Stimulated activated CD4-positive, alpha-beta T cell treated with anti-CD3 and anti-CD28 coated beads, Interleukin-12 subunit alpha, Interleukin-12 subunit beta, amount 100 ng/mL, for 48 hours (primary cell): ENCODE results near the gene CTSW.
A peak's percentile ranks its signal among the peaks of the same experiment; 100 is the strongest.

Experiments used
- DNase-seq, 3 donors: peaks; one replicate each; pipeline ENCODE4 v3.0.0-alpha.2; 2020; ENCODE audit warnings: low read depth in 2 of 3, low spot score in 1 of 3

CTSW gene

GRCh38 chr11:65900125-65900898, 20.7 kb downstream of the CTSW start, which contains the start of gene FOSL1:
Gene FOSL1 (minus strand): TSS chr11:65900388. CDS start chr11:65900339, 49 bp downstream.
- peak; percentile 92 to 95 (median 94) for DNase-seq

DNA sequence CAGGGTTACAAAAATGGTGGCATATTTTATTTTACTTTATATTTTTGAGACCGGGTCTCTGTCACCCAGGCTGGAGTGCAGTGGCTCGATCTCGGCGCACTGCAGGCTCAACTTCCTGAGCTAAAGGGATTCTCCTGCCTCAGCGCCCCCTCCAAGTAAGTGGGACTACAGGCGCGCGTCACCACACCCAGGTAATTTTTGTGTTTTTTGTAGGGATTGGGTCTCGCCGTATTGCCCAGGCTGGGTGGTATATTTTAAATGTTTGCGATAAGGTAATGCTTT, 21.2 kb downstream of the CTSW start:
- DNase-seq, result no peak

DNA sequence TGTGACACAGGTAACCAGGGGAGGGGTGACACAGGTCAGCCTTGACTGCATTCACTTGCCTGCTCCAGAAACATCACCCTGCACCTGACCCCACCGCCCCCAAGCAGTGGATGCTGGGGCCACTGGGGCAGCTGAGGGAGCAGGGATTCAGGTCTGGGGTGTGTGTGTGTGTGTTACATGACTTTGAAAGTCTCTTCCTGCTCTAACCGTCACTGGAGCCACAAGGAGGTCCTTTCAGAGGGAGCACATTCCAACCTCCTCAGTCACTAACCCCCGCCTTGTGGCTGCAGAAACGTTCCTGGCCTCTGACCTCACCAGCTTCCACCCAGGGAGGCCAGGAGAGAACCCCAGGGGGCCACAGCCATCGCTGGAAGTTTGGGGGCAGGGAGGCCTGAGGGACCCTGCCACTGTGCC, 23.4 kb downstream of the CTSW start:
- no peak for DNase-seq

GRCh38 chr11:65903715-65904114, 24.1 kb downstream of the CTSW start:
- DNase-seq, result no peak

- no peak for DNase-seq
Measured at GRCh38 chr11:65906602-65907001, 27.0 kb downstream of the CTSW start.

DNA sequence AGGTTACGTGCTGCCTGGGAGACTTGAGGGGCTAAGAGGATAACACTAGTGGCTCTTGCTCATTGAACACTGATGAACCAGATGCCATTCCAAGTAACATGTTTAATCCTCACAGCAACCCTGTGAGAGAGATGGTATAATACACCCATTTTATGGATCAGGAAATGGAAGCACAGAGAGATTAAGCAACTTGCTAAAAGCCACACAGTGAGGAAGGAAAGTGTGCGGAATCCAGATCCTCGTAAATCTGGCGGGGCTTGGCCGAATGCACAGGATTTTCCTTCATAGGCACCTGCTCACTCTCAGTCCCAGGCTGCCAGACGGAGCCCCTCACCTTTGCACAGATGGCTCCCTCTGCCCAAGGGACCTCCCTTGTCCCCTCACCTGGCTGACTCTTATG, 28.2 kb downstream of the CTSW start:
- no peak for DNase-seq

DNA sequence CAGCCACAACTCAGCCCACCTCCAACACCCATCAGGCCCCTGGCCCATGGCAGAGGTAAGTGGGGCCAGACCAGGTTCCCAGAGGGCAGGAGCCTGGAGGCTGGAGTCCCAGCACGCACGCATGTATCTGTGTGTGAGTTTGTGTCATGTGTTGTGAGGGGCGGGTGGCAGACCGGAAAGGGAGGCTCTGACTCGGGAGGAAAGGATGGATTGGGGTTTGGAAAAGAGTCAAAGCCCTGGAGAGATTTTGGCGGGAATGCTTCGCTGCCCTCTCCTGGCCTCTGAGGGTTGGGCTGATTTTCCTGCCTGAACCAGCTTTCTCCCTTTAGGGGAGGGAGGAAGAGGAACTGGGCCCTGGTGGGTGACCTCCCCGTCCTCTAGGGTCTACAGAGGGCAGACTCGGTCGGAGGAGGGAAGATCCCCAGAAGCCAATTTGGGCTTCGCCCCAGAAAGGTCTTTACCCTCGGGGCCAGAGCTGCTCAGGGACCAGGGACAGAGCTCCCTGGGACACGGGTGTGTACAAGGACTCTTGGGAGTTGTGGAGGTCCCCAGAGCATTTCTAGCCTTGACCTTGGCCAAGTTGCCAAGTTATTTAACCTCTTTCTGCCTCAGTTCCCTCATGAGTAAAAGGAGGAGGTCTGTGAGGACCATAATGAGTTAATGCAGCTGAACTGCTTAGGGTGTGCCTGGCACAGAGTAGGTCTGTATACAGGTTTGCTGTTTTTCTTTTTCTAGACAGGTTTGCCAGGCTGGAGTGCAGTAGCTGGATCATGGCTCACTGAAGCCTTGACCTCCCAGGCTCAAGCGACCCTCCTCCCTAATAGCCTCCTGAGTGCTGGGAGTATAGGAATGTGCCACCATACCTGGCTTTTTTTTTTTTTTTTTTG, 32.3 kb downstream of the CTSW start:
- DNase-seq, result no peak

DNA sequence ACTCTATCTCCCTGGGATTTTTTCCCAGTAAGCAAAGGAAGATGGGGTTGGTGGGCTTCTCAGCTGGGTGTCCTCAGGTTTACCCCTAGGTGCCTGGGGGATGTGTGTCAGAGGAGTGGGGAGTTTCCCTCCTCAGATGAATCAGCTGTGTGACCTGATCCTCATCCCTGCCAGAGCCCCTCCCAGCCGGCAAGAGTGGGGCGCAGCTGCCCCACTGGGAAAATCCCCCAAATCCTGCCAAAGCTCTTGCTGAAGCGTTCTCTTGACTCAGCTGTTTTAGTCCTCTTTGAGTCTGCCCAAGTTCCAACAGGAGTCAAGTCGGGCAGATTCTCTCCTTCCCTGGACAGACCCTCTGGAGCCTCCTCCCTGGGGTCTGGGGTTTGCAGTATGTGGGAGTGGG, 33.2 kb downstream of the CTSW start:
- DNase-seq, result no peak

DNA sequence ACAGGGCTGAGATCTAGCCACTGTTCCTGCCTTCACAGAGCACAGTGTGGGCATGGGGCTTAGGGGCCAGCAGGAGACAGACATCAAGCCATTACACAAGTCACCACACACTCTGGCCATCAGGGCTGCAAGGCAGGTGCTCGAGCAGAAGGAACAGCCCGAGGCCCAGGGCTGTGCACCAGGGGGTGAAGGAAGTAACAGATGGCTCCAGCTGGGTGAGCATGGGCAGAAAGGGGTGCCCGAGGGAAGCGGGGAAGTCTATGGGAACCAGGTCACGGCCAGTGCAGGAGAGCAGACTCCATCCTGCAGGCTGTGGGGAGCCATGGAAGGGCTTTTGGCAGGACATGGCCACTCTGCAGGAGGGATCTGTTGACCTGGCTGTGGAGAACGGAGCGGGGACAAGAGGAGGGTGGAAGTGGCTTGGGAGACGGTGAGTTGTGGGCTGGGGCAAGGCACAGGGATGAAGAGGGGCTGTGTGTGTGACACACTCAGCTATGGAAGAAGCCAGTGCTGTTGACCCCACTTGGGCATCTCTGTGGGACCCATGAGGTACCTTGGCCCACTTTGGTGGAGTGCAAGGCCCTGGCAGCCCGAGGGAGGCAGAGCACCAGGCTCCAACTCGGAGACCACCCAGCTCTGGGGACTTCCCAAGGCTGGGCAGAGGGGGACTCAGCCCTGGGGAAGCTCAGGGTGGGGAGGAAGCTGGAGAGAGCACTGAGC, 35.6 kb downstream of the CTSW start:
- DNase-seq, result no peak

DNA sequence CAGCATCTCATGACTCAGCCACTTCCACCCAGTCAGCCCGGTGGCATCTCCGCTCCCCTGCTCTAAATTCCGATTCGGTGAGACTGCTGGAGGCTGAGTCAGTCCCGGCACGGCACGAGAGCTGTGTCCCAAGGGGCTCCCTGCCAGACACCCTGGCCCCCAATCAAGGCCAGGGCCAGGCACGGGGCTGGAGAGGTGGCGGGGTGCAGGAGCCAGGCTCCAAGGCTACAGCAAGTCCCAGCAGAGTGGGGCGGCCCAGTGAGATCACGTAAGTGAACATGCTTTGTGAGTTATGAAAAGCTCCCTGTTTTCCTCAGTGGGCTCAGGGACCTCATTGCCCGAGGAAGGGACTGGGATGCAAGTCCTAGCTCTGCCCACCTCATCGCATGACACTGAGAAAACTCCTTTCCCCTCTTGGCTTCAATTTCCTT, 36.2 kb downstream of the CTSW start:
- no peak for DNase-seq

DNA sequence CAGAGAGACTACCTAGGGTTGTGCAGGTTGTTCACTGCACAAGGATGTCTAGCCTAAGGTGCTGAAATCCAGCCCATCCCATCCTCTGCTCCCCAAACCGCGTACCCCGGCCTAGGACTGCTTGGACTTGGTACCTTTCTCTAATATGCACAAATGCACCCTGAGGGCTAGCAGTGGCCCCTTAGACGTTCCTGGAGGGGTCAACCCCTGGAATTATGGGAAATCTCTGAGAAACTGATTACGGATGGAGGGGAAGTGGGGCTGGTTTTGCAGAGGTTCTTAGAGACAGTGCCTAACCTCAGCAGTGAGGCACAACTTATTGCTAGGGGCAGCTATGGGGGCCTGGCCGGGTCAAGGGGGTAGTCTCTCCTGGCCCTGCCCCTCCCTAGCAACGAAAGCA, 36.8 kb downstream of the CTSW start:
- DNase-seq, result no peak

DNA sequence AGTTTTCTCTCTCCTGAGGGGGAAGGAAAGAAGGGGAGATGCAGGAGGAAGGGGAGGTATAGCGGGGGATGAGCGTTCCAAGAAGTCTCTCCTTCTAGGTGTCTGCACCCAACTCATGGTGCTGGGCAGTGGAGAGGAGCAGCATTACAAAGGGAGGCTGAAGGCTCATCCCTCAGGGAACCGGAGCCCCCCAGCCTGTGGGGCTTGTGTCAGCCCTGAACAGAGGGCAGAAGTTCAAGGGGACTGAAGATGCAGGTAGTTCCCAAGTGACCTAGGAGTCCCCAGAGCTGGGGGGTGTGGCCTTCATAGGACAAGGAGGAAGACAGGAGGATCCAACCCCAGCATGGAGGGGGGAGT, 37.4 kb downstream of the CTSW start:
- DNase-seq, result no peak

- no peak for DNase-seq
Measured at GRCh38 chr11:65917434-65918210, 38.0 kb downstream of the CTSW start.

DNA sequence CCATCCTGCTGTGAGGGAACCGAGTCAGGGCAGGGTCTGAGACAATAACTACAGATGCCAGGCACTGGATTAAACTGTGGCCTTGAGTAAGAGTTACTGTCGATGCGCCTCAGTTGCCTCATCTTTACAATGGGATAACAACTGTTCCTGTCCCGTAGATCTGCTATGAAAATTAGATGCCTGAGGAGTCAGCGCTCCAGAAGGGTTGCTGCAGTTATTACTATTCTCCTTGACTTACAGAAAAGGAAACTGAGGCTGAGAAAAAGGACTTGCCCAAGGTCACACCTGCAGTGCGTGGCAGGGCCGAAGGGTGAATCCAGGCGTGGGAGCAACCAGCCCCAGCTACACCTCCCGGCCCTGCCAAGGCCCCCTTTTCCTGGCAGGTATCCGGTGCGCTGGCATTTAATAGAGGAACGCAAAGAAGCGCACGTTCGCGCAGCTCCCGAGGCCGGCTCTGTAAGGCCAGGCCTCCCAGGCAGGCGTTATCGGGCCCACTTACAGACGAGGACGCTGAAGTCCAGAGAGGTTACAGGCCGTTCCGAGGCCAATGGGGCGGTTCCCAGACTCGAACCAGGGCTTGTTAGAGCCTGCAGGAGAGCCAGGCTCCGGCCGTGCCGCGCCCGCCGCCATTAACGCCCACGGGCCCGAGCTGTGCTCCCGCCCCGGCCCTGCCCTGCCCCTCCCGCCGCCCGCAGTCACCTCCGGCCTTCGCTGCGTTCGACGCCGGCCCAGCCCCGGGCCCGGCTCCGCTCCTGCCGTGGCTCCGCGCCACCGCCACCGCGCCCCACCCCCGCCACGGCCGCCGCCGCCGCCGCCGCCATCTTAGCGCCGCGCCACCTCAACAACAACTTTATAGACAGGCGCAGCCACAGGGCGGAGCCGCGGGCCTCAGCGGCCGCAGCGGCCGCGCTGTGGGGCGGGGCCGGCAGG, 38.8 kb downstream of the CTSW start, which contains the start of gene C11orf68:
C11orf68 (minus strand) TSS at position 852 of the 930 bp plus-strand sequence; CDS start at position 821, 31 bp downstream.
- no peak for DNase-seq

GRCh38 chr11:65919141-65919572, 39.5 kb downstream of the CTSW start, which contains the start of gene DRAP1:
Gene DRAP1 (plus strand): TSS chr11:65919426. CDS start chr11:65919502, 76 bp downstream.
- peak; percentile 97 to 99 (median 98) for DNase-seq

- DNase-seq, result no peak
Measured at GRCh38 chr11:65919573-65920371, 40.1 kb downstream of the CTSW start.

GRCh38 chr11:65920372-65920802, 40.8 kb downstream of the CTSW start:
- no peak for DNase-seq

GRCh38 chr11:65921033-65921555, 41.5 kb downstream of the CTSW start:
- no peak for DNase-seq
